ENCODE data around the gene GEMIN4. TPM values are rescaled to one million over a fixed set of nuclear protein-coding genes. Genes with fewer than 3 reads are reported as not detected.

The GEMIN4 gene
- total and polyA plus RNA-seq, 10 of the 15 experiments (the other 5 are each of a cell fraction or from before 2014, with no cell fraction given), result 2.4 to 55.6 (median 34.5) TPM

GRCh38 chr17:705011-705410 is 47.1 kb downstream of the GEMIN4 start:
- 94% methylated on average over 1 of the region's 1 CpG for WGBS (ENCODE audit: insufficient coverage, insufficient replicate concordance, low lambda C conversion rate, missing lambda C conversion rate)
- SMC1A ChIA-PET (ENCODE audit: uncharacterized antibody, unreplicated experiment), result interaction anchor here (1.3 to 2.9 kb wide), 2 partner anchors 18 to 293 kb away, joined by 5 to 12 read pairs; no protein-coding TSS in a partner anchor
- POLR2A ChIA-PET, result no interaction called here
- peaks cover 4 to 27% of the 10 kb centered on the region in 2 experiments for H3K36me3 ChIP-seq (ENCODE audit: control insufficient read depth in 2 of 2, insufficient read depth in 2 of 2, low read length in 1 of 2)
- no peaks in the 10 kb centered on the region for H3K9me3 ChIP-seq (replicated peaks; ENCODE audit: control insufficient read depth, insufficient read depth, low read length)
- ATAC-seq (no peak), DNase-seq (ENCODE audit: low read depth, low spot score) (no peak), FAIRE-seq (no peak)
- H3K4me1 ChIP-seq (ENCODE audit: control insufficient read depth, insufficient read depth, low read length), result no peaks in the 10 kb centered on the region
- no TSS peak for BruUV-seq (replicated peaks)
- intact Hi-C loops (cut with micrococcal nuclease; ENCODE audit: unreplicated experiment) (no loop called here), in situ Hi-C loops (cut with MboI) (no loop called here)
- H2AFZ ChIP-seq (ENCODE audit: control insufficient read depth, low read depth, low read length), result no peak overlapping the region
- H4K20me1 ChIP-seq (ENCODE audit: control insufficient read depth, insufficient read depth), result no peaks in the 10 kb centered on the region
- TF ChIP-seq ZBTB4 (CRISPR knock-in tag; IDR thresholded peaks at IDR 0.05), result no peak
- TF ChIP-seq ZNF207 (IDR thresholded peaks at IDR 0.05; ENCODE audit: borderline replicate concordance), result no peak
- no peak for TF ChIP-seq MAX (IDR thresholded peaks at IDR 0.05; ENCODE audit: low read depth, low read length)
- TF ChIP-seq TBL1XR1 (IDR thresholded peaks at IDR 0.05; ENCODE audit: low read depth, low read length), result no peak
- TF ChIP-seq RFX5 (IDR thresholded peaks at IDR 0.05; ENCODE audit: low read depth, low read length), result no peak
- TF ChIP-seq SREBF2 (IDR thresholded peaks at IDR 0.05; ENCODE audit: low read length), result no peak
- TF ChIP-seq RAD21 (IDR thresholded peaks at IDR 0.05; ENCODE audit: insufficient read depth, low read depth, low read length), result no peak
- no peak for TF ChIP-seq SP1 (IDR thresholded peaks at IDR 0.05; ENCODE audit: low read depth, low read length)
- TF ChIP-seq E2F8 (IDR thresholded peaks at IDR 0.05; ENCODE audit: low read depth, partially characterized antibody), result no peak
- TF ChIP-seq BCL11A (IDR thresholded peaks at IDR 0.05; ENCODE audit: low read depth, low read length), result no peak
- TF ChIP-seq CTCF (IDR thresholded peaks at IDR 0.05 in 2 of 3, conservative IDR thresholded peaks at IDR 0.05 in 1 of 3; ENCODE audit: control insufficient read depth in 2 of 3, extremely low read depth in 1 of 3, insufficient read depth in 1 of 3, low read depth in 3 of 3, low read length in 3 of 3), result no peak
- TF ChIP-seq CHD4 (IDR thresholded peaks at IDR 0.05), result no peak
- TF ChIP-seq ASH2L (IDR thresholded peaks at IDR 0.05; ENCODE audit: borderline replicate concordance, low read depth), result no peak
- TF ChIP-seq JUNB (IDR thresholded peaks at IDR 0.05), result no peak
- H3K4me3 ChIP-seq, result no peak overlapping the region
- no peaks in the 10 kb centered on the region for H3K27me3 ChIP-seq (replicated peaks in 1 of 2; ENCODE audit: control insufficient read depth in 2 of 2, insufficient read depth in 2 of 2, low read length in 1 of 2)
- CTCF ChIA-PET, result interaction anchor here (0.8 to 9.6 kb wide), 8 partner anchors 9 to 293 kb away, joined by 3 to 210 read pairs (median 4); a partner anchor contains a TSS
- RAD21 ChIA-PET (ENCODE audit: unreplicated experiment), result interaction anchor here (0.5 to 9.9 kb wide), 3 partner anchors 276 to 1121 kb away, joined by 4 to 104 read pairs (median 5); no protein-coding TSS in a partner anchor
- H3K27ac ChIP-seq (ENCODE audit: control insufficient read depth, insufficient read depth), result no peak overlapping the region
- no peak overlapping the region for H3K4me2 ChIP-seq (ENCODE audit: control insufficient read depth, insufficient read depth)
- H3K9ac ChIP-seq (ENCODE audit: control insufficient read depth, insufficient read depth, low read length), result no peak overlapping the region
- no peaks in the 10 kb centered on the region for H3K79me2 ChIP-seq (ENCODE audit: control insufficient read depth, insufficient read depth, low read length)
